GM18498 (cell line): ENCODE results near the gene ERI2.
"Not testable (repeated sequence)": the region's sequence is repeated elsewhere in the genome, so short reads cannot be mapped to it uniquely, and the experiment has no call there.

ENCODE experiments used
- ATAC-seq: cut with Tn5 transposase; IDR thresholded peaks from one replicate; pipeline ENCODE4 v1.9.1; 2021; ENCODE audit warnings: mild to moderate bottlenecking, moderate library complexity; ENCODE audit not compliant: unreplicated experiment

ERI2 gene

GRCh38 chr16:20818929-20819585 is 12.8 kb upstream of the ERI2 start:
- no peak for ATAC-seq

GRCh38 chr16:20814784-20815183 is 8.5 kb upstream of the ERI2 start:
- no peak for ATAC-seq

GRCh38 chr16:20812510-20812909 is 6.2 kb upstream of the ERI2 start:
- no peak for ATAC-seq

- ATAC-seq = no peak
Observed at GRCh38 chr16:20811889-20812439, 5.7 kb upstream of the ERI2 start.

GRCh38 chr16:20807862-20808261 is 1.6 kb upstream of the ERI2 start:
- ATAC-seq = no peak

GRCh38 chr16:20805684-20806167 is 546 bp downstream of the ERI2 start:
- not testable (repeated sequence) for ATAC-seq

GRCh38 chr16:20803561-20804214 is 2.6 kb downstream of the ERI2 start:
- no peak for ATAC-seq

- no peak for ATAC-seq
Observed at GRCh38 chr16:20803192-20803560, 3.1 kb downstream of the ERI2 start.

- no peak for ATAC-seq
Observed at GRCh38 chr16:20801278-20801677, 5.0 kb downstream of the ERI2 start.

GRCh38 chr16:20799599-20799998 is 6.7 kb downstream of the ERI2 start:
- ATAC-seq = no peak

GRCh38 chr16:20798364-20798763 is 7.9 kb downstream of the ERI2 start:
- no peak for ATAC-seq

- ATAC-seq = no peak
Observed at GRCh38 chr16:20791923-20792612, 14.2 kb downstream of the ERI2 start.

- no peak for ATAC-seq
Observed at GRCh38 chr16:20789130-20789529, 17.1 kb downstream of the ERI2 start.

GRCh38 chr16:20784204-20784603 is 22.1 kb downstream of the ERI2 start:
- ATAC-seq = no peak

GRCh38 chr16:20782470-20782869 is 23.8 kb downstream of the ERI2 start:
- no peak for ATAC-seq

GRCh38 chr16:20781697-20782096 is 24.6 kb downstream of the ERI2 start:
- ATAC-seq = no peak

- ATAC-seq = no peak
Observed at GRCh38 chr16:20774703-20775362, 31.4 kb downstream of the ERI2 start.

- ATAC-seq = no peak
Observed at GRCh38 chr16:20773679-20774078, 32.6 kb downstream of the ERI2 start.

GRCh38 chr16:20768818-20769217 is 37.5 kb downstream of the ERI2 start:
- ATAC-seq = no peak

GRCh38 chr16:20768121-20768520 is 38.2 kb downstream of the ERI2 start:
- ATAC-seq = no peak

- ATAC-seq = no peak
Observed at GRCh38 chr16:20767577-20767976, 38.7 kb downstream of the ERI2 start.
